Fibroblast of skin of back (primary cell): ENCODE measurements around the gene C4orf54. TPM values are rescaled to one million over a fixed set of nuclear protein-coding genes. Genes with fewer than 3 reads are reported as not detected.

Experiments used
- DNase-seq: peaks from one replicate; pipeline ENCODE4 v3.0.0-alpha.2; 2013
- polyA plus RNA-seq, 2 experiments: library from polyadenylated mRNA; unstranded; fragments of 120-200 nt; gene quantifications; one replicate each; pipeline ENCODE4 v1.2.1, GENCODE V29; 2013; ENCODE audit not compliant: insufficient read length in 2 of 2

Gene C4orf54
- polyA plus RNA-seq (2013, experiment 1 of 2; ENCODE audit: insufficient read length) = 0.16 TPM
- 0.22 TPM for polyA plus RNA-seq (2013, experiment 2 of 2; ENCODE audit: insufficient read length)

DNA sequence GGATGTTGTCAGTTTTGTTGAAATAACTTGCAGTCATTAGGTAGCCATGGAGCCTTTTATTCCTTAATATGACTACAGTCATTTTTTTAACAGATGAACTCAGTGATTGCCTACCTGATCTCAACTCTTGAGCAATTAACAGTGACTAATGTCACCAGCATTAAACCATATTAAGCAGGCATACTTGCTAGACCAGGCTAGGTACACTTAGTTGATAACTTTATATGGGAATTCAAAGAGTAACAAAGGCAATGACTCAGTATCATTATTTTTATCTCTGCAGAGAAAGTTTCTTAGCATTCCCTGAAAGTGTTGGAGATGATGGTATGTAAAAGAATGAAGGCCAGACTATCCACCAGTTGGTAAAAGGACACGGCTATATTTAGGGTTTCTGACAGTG, at the start of gene C4orf54:
C4orf54 (minus strand) TSS at position 31 of the 400 bp plus-strand sequence. CDS start 3,180 bp downstream, outside the sequence.
- DNase-seq = no peak

- DNase-seq = no peak
These were observed 48.3 kb upstream of the C4orf54 start for GRCh38 chr4:99705891-99706290.

GRCh38 chr4:99696801-99697200, 39.2 kb upstream of the C4orf54 start:
- DNase-seq = no peak

GRCh38 chr4:99693140-99693539, 35.5 kb upstream of the C4orf54 start:
- DNase-seq = no peak

- DNase-seq = no peak
These were observed 33.4 kb upstream of the C4orf54 start for GRCh38 chr4:99690990-99691389.

- no peak for DNase-seq
These were observed 32.8 kb upstream of the C4orf54 start for GRCh38 chr4:99690472-99690871.

- DNase-seq = no peak
These were observed 29.5 kb upstream of the C4orf54 start for GRCh38 chr4:99687120-99687519.

DNA sequence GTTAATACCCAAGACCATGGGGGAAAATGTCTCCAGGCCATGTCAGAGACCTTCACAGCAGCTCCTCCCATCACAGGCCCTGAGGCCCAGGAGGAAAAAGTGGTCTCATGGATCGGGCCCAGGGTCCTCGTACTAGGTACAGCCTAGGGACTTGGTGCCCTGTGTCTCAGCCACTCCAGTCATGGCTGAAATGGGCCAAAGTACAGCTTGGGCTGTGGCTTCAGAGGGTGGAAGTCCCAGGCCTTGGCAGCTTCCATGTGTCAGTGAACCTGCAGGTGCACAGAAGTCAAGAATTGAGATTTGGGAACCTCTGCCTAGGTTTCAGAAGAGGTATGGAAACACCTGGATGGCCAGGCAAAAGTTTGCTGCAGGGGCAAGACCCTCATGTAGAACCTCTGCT, 27.6 kb upstream of the C4orf54 start:
- DNase-seq = no peak

DNA sequence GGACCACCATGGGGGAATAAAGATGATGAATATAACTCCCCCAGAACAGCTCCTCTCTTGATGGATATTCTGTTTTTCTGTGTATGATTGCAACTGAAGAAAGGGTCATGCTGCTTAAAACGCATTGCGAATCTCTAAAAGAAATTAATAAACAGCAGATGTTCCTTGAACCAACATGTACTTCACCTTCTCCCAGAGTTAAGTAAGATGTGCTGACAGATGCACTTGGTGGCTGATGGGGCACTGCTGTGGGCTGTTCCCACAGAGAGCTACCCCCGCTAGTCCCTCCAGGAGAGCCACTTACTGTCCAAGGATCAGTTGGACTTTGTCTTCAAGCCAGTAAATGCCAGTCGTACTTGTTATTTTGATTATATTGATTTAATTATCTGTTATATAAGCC, 26.3 kb upstream of the C4orf54 start:
- no peak for DNase-seq

DNA sequence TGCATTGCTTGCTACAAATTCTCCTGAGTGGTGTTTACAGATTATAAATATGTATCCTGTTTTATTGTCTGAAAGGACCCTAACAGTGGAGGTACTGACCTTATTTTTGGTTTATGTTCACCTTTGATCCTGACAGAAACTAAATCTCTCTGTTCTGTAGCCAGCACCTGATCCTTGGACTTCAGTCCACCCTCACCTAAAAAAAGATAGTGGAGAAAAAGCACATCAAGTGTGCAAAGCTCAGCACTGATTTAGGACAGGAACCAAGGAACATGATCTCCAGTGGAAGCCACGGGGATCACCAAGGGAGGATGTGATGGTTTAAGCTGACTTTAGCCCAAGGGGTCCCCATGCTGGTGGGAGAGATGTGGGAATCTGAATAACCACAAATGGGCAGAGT, 22.3 kb upstream of the C4orf54 start:
- no peak for DNase-seq

GRCh38 chr4:99679204-99679603, 21.6 kb upstream of the C4orf54 start:
- no peak for DNase-seq

DNA sequence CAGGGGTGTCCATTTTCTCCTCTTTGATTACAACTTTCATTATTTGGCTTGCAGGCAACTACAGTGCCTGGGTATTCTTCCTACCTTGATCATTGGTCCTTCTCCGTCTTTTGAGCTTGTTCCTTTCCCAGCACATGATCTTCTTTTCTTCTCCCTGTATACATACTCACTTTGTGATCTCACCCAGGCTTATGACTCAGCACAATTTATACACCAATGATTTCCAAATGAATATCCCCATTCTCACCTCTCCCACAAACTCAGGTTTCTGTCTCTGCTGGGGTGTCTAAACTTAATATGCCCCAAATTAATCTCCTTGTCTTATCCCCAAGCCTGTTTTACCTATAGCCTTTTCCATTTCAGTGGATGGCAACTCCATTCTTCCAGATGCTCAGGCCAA, 19.5 kb upstream of the C4orf54 start:
- DNase-seq = no peak

DNA sequence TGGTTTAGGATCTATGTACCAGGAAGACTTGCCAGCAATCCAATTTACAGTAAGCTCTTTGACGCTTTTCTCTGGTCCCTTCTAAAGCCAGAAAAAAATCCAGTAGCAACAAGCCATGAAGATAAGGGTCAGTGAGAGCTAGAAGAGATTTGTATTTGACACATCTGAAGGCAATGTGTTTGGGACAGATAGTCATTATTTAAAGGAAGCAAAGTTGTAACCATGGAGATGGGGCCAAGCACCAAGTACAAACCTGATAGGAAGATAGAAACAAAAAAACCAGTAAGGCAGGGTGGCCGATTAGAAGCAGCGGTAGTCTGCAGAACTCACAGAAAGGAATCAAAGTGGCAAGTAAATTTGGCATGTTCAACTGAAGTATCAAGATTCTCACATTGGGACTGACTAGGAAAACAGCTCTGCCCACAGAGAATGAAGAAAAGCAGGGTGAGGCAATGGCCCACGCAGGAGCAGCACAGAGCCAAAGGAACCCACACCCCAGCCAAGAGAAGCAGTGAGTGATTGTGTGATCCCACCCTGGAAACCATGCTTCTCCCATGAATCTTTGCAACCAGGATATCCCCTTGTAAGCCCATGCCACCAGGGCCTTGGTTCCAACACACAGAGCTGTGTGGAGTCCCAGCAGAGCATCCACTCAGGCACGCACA, 12.9 kb upstream of the C4orf54 start:
- DNase-seq = no peak

DNA sequence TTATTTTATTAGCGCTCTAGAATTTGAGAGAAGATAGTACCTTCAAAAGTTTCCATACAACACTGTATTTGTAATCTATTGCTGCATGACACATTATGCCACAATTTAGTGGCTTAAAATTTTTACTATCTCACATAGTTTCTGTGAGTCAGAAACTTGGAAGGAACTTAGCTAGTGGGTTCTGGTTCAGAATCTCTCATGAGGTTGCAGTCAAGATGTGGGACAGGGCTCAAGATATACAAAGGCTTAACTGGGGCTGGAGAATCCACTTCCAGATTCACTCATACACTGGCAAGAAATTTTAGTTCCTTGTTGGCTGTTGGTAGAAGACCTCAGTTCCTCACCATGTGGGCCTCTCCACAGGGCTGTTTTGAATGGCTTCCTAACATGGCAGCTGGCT, 11.5 kb upstream of the C4orf54 start:
- DNase-seq = no peak

GRCh38 chr4:99668472-99668871, 10.8 kb upstream of the C4orf54 start:
- no peak for DNase-seq

- no peak for DNase-seq
These were observed 8.4 kb upstream of the C4orf54 start for GRCh38 chr4:99665983-99666382.

DNA sequence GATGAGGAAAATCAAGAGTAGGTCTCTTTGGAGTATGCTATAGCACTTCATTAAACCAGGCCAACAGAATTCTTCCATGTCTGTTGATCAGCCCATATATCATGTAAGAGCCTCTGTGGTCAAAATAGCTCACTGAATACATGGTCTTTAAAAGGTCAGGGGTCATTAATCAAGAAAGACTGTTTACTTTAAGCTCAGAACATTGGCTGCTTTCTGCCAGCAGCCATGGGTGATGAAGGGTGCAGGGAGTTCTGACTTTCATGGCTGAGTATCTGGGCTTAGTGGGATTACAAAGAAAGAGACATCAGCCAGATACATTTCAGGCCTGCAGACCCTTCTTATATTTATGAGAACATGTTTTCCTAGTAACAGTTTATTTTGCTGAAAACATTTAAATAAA, 7.1 kb upstream of the C4orf54 start:
- no peak for DNase-seq

DNA sequence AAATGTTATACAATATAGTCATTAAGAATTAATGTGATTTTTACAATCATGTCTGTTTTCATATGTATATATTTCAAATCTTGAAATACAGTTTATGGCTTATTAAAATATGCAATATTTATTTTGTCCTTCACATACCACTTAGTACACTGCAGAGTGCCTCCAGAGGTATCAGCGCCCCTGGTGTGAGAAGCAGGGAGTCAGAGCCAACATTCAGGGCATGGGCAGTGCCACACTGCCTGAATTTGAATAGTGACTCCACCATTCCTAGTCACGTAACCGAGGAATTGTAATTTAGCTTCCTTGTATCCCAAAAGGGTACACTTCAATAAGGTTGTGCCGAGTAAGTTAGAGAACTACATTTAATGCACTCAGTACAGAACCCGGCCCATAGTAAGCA, 4.3 kb upstream of the C4orf54 start:
- DNase-seq = no peak

GRCh38 chr4:99658666-99659065, 1.0 kb upstream of the C4orf54 start:
- DNase-seq = no peak

DNA sequence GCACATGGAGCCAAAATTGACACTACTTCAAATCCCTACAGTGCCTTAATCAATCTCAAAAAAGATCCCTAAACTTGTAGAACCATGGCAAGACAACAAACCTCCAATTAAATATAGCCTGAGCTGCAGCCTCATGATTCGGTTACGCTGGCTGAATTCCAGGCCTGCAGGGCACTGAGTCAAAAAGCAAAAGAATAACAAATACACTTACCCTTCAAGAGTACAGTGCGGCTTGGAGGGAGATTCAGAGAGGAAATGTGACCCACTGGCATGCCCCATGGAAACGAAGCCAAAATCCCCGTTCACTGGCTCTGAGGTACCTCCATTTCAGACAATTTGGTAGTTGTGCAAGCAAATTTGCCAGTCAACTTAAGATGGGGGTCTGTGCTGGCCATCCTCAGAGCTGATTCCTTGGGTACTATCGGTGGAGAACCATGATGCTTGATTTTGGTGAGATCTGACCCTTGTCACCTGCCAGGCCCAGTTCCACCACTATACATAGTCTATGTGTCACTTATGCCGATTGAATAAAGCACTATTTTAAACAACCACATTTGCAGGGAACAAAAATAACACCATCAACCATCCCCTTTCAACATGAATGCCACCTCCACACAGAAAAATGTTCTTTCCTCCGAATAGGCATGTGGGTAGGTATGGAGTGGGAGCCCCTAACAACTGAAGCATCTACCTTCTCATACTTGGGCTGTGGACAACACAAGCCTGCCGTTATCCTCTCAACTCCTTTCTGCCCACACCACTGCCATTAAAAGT, 2.1 kb downstream of the C4orf54 start:
- peak; percentile 39 for DNase-seq

GRCh38 chr4:99654361-99654761, 3.3 kb downstream of the C4orf54 start:
- DNase-seq = no peak

DNA sequence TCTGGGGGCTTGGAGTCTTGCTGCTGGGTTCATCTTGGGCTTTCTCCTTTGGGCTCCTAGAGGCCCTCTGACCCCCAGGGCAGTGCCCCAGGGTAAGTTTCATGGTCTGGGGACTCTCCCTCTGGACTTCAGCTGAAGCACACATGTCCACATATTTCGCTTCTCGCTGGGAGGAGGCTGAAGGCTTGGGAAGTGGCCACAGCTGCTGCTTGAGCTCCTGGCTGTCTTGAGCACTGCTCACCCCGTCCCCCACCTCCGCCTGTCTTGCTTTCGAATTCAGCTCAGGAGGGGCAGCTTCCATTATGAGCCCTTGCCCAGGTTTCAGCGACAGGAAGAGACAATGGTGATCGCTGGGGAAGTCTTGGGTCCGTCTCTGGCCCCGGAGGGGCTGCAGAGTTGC, 3.7 kb downstream of the C4orf54 start:
- DNase-seq = no peak

DNA sequence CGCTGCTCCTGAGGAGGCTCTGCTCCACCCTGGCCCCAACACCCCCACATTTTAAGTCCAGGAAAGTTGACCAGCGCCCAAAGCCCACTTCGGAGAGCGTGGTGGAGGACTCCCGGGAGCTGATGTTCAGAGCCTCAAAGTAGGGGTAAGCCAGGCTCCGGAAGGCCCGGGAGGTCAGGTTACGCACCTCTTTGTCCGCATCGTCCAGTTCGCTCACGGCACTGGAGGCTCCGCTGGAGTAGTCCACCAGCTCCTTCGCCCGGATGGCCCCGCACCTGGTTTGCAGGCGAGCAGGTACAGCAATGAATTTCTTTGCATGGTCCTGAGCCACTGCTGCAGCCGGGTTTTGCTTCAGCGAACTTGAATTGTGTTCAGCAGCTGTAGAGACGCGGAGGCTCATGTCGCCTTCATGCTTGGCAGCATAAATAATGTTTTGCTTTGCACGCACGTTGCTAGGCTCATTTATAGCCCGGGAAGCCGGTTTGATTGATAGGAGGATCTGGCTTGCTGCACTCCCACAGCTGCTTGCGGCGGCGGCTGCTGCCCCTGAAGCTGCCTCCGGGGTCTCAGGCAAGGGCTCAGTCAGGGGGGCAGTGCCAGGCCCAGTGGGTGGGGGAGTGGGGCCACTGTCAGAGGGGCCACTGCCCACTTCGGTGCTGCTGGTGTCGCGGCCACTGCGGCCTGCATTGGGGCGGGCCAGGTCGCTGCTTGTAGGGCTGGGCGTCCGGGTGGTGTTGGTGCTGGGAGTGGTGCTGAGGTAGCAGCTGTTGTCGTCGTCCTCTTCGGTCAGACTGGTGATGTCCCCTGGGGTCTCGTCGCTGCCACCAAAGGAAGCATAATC, 4.8 kb downstream of the C4orf54 start:
- no peak for DNase-seq
